ENCODE results near the gene SEM1. TPM values are rescaled to one million over a fixed set of nuclear protein-coding genes. Genes with fewer than 3 reads are reported as not detected.

Gene SEM1
- 304 to 660 TPM (median 347 TPM) in 5 replicates for total RNA-seq (2022; extraction: Qiagen RNA extraction)

DNA sequence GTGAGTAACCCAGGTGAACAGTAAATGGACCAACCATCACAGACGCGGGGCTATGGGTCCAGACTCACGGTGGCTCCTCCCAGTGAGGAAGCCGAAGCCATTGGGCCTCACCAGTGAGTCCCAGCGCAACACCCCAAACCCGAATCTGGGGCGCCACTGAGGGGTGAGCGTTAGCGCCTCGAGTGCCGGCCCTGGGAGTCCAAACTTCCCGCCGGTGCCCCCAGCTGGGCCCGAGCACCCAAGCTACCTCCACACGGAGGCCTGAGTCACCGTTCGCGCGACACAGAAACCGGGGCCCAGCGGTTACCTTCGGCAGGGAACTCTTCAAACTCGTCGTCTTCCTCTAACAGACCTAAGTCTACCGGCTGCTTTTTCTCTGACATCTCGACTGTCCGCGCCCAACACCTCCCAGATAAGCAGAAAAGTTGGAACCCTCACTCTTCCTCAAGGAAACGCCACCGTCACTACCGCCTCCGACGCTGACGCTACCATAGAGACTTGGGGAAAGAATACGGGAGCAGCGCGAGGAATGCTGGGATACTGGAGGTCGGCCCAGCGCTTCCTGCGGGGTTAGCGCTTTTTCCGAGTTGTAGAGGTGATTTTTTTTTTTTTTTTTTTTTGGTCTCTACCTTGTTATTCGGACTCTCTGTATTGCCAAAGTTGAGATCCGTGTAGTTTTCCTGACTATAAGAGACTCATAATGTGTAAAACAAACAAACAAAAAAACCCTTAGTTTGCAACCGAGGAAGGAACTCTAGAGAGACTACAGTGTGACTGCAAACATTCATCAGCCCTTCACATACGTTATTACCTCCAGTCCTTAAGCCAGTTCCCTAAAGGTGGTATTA, at the start of gene SEM1:
SEM1 (minus strand) TSS at position 466 of the 848 bp plus-strand sequence; CDS start at position 383, 83 bp downstream.

All from A549 treated with Mapracorat at 1 μM for 4 hours (cell line).